Trophoblast cell (in vitro differentiated cells and primary cell): ENCODE data around the gene POLH.

Experiments used
- DNase-seq, 2 donors: peaks; one replicate each; pipeline ENCODE4 v3.0.0-alpha.2; 2016
- H2AFZ ChIP-seq: 2 replicates; pipeline ENCODE4 v1.6.1; 2013; ENCODE audit warnings: low read length, moderate library complexity, mild to moderate bottlenecking; ENCODE audit not compliant: insufficient read depth, poor library complexity
- H2AK5ac ChIP-seq: 2 replicates; pipeline ENCODE4 v1.6.1; 2013; ENCODE audit warnings: mild to moderate bottlenecking, low read length
- H2BK120ac ChIP-seq: 2 replicates; pipeline ENCODE4 v1.6.1; 2013; ENCODE audit warnings: low read length, mild to moderate bottlenecking, moderate library complexity; ENCODE audit not compliant: insufficient read depth, poor library complexity
- H2BK12ac ChIP-seq: 2 replicates; pipeline ENCODE4 v1.6.1; 2013; ENCODE audit warnings: mild to moderate bottlenecking, low read length, moderate library complexity
- H2BK5ac ChIP-seq: 2 replicates; pipeline ENCODE4 v1.6.1; 2013; ENCODE audit warnings: low read length, low read depth, moderate library complexity, mild to moderate bottlenecking; ENCODE audit not compliant: poor library complexity
- H3K14ac ChIP-seq: 2 replicates; pipeline ENCODE4 v1.6.1; 2013; ENCODE audit warnings: mild to moderate bottlenecking, low read length
- H3K18ac ChIP-seq: 2 replicates; pipeline ENCODE4 v1.6.1; 2013; ENCODE audit warnings: mild to moderate bottlenecking, low read length
- H3K23ac ChIP-seq: 2 replicates; pipeline ENCODE4 v1.6.1; 2013; ENCODE audit warnings: low read length
- H3K27ac ChIP-seq: 2 replicates; pipeline ENCODE4 v1.5.1; 2013; ENCODE audit warnings: low read depth, mild to moderate bottlenecking, inconsistent platforms, low read length, moderate library complexity
- H3K27me3 ChIP-seq: 2 replicates; pipeline ENCODE4 v1.6.1; 2013; ENCODE audit warnings: inconsistent platforms, mild to moderate bottlenecking, low read length, moderate library complexity; ENCODE audit not compliant: insufficient read depth
- H3K36me3 ChIP-seq, 2 experiments: 1 replicate in 1 of 2; 2 replicates in 1 of 2; pipeline ENCODE4 v1.6.1; 2013; ENCODE audit warnings: low read length in 2 of 2, mild to moderate bottlenecking in 2 of 2, moderate library complexity in 1 of 2; ENCODE audit not compliant: insufficient read depth in 2 of 2, control insufficient read depth in 1 of 2
- H3K4ac ChIP-seq: 2 replicates; pipeline ENCODE4 v1.6.1; 2013; ENCODE audit warnings: low read depth, mild to moderate bottlenecking, low read length, moderate library complexity
- H3K4me1 ChIP-seq, 2 experiments: 1 replicate in 1 of 2; 2 replicates in 1 of 2; pipeline ENCODE4 v1.6.1; 2013; ENCODE audit warnings: low read length in 2 of 2, mild to moderate bottlenecking in 2 of 2, moderate library complexity in 1 of 2; ENCODE audit not compliant: insufficient read depth in 2 of 2, control insufficient read depth in 1 of 2
- H3K4me2 ChIP-seq: 2 replicates; pipeline ENCODE4 v1.6.1; 2013; ENCODE audit warnings: inconsistent platforms, mild to moderate bottlenecking, low read length, moderate library complexity
- H3K4me3 ChIP-seq: 2 replicates; pipeline ENCODE4 v1.5.1; 2013; ENCODE audit warnings: mild to moderate bottlenecking, low read depth, low read length, inconsistent platforms
- H3K79me1 ChIP-seq: one replicate; pipeline ENCODE4 v1.6.1; 2013; ENCODE audit warnings: low read length
- H3K79me2 ChIP-seq: 2 replicates; pipeline ENCODE4 v1.6.1; 2013; ENCODE audit warnings: low read length, mild to moderate bottlenecking; ENCODE audit not compliant: control insufficient read depth, insufficient read depth, poor library complexity
- H3K9ac ChIP-seq: 2 replicates; pipeline ENCODE4 v1.6.1; 2013; ENCODE audit warnings: mild to moderate bottlenecking, low read length
- H3K9me3 ChIP-seq: 2 replicates; pipeline ENCODE4 v1.6.1; 2013; ENCODE audit warnings: low read depth, mild to moderate bottlenecking, control low read depth, inconsistent platforms, low read length; ENCODE audit not compliant: insufficient read depth
- H4K12ac ChIP-seq: 2 replicates; pipeline ENCODE4 v1.6.1; 2013; ENCODE audit warnings: low read depth, mild to moderate bottlenecking, low read length, moderate library complexity
- H4K8ac ChIP-seq: 2 replicates; pipeline ENCODE4 v1.6.1; 2013; ENCODE audit warnings: low read depth, mild to moderate bottlenecking, low read length, moderate library complexity
- H4K91ac ChIP-seq: one replicate; pipeline ENCODE4 v1.6.1; 2013; ENCODE audit warnings: low read depth, mild to moderate bottlenecking, low read length, moderate library complexity
- WGBS: extraction: QIAGEN DNeasy Blood & Tissue Kit; methylation state at CpG from one replicate; pipeline ENCODE4 v1.1.7; 2013; ENCODE audit warnings: missing lambda C conversion rate; ENCODE audit not compliant: insufficient read length, insufficient coverage; ENCODE audit errors: extremely low coverage; 5-methylcytosine and 5-hydroxymethylcytosine counted together

Gene POLH

GRCh38 chr6:43600595-43600994, 24.6 kb downstream of the POLH start:
- H2BK5ac ChIP-seq = no peak overlapping the region
- no peak for DNase-seq
- no peak overlapping the region for H3K4me3 ChIP-seq
- H2AFZ ChIP-seq = no peak overlapping the region
- H3K79me2 ChIP-seq = no peaks in the 10 kb centered on the region
- H3K9ac ChIP-seq = no peak overlapping the region
- no peak overlapping the region for H4K12ac ChIP-seq
- no peaks in the 10 kb centered on the region for H3K79me1 ChIP-seq
- H3K27me3 ChIP-seq = no peaks in the 10 kb centered on the region
- H3K4me1 ChIP-seq = no peaks in the 10 kb centered on the region
- no peak overlapping the region for H4K91ac ChIP-seq
- H4K8ac ChIP-seq = no peak overlapping the region
- no peak overlapping the region for H2BK120ac ChIP-seq
- WGBS = no CpG with 5 or more reads among the region's 2 CpGs
- H2AK5ac ChIP-seq = no peak overlapping the region
- no peak overlapping the region for H3K27ac ChIP-seq
- no peak overlapping the region for H3K4ac ChIP-seq
- H3K4me2 ChIP-seq = no peak overlapping the region
- H2BK12ac ChIP-seq = no peak overlapping the region
- H3K23ac ChIP-seq = no peak overlapping the region
- H3K14ac ChIP-seq = no peak overlapping the region
- H3K36me3 ChIP-seq = peaks cover 28% of the 10 kb centered on the region in 2 experiments
- no peak overlapping the region for H3K18ac ChIP-seq
- no peaks in the 10 kb centered on the region for H3K9me3 ChIP-seq

GRCh38 chr6:43604174-43604573, 28.2 kb downstream of the POLH start:
- no peak overlapping the region for H2BK5ac ChIP-seq
- no peaks in the 10 kb centered on the region for H3K27me3 ChIP-seq
- no peak overlapping the region for H2AFZ ChIP-seq
- no peaks in the 10 kb centered on the region for H3K4me1 ChIP-seq
- no peak overlapping the region for H2BK12ac ChIP-seq
- no peaks in the 10 kb centered on the region for H3K79me1 ChIP-seq
- no peak for DNase-seq
- H3K23ac ChIP-seq = no peak overlapping the region
- no peak overlapping the region for H3K4me3 ChIP-seq
- H2BK120ac ChIP-seq = no peak overlapping the region
- no peak overlapping the region for H4K12ac ChIP-seq
- no peak overlapping the region for H2AK5ac ChIP-seq
- no peak overlapping the region for H3K9ac ChIP-seq
- WGBS = no CpG with 5 or more reads among the region's 2 CpGs
- H3K18ac ChIP-seq = no peak overlapping the region
- H3K79me2 ChIP-seq = no peaks in the 10 kb centered on the region
- no peak overlapping the region for H3K14ac ChIP-seq
- H3K36me3 ChIP-seq = peaks cover 26 to 27% of the 10 kb centered on the region in 2 experiments
- H3K4me2 ChIP-seq = no peak overlapping the region
- H3K4ac ChIP-seq = no peak overlapping the region
- H4K8ac ChIP-seq = no peak overlapping the region
- no peak overlapping the region for H3K27ac ChIP-seq
- no peaks in the 10 kb centered on the region for H3K9me3 ChIP-seq
- no peak overlapping the region for H4K91ac ChIP-seq

DNA sequence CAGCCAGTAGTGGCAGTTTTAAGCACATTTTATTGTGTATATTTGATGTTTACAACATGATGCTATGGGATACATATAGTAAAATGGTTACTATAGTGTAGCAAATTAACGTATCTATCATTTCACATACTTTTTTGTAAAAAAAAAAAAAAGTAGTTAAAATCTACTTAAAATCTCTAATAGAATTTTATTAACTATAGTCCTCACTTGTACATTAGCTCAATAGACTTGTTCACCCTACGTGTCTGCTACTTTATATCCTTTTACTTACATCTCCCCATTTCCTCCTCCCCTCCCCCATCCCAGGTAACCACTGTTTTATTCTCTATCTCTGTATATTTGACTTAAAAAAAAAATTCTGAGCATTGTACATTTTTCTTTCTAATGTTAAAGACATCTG, 30.0 kb downstream of the POLH start:
- no peaks in the 10 kb centered on the region for H3K27me3 ChIP-seq
- no peaks in the 10 kb centered on the region for H3K9me3 ChIP-seq
- no peak overlapping the region for H2BK120ac ChIP-seq
- H3K14ac ChIP-seq = no peak overlapping the region
- no peak overlapping the region for H3K4ac ChIP-seq
- H2BK12ac ChIP-seq = no peak overlapping the region
- H3K4me2 ChIP-seq = no peak overlapping the region
- H3K79me2 ChIP-seq = no peaks in the 10 kb centered on the region
- no peak overlapping the region for H2AFZ ChIP-seq
- H4K8ac ChIP-seq = no peak overlapping the region
- H3K4me1 ChIP-seq = peaks cover 2% of the 10 kb centered on the region in 2 experiments
- DNase-seq = no peak
- H3K79me1 ChIP-seq = no peaks in the 10 kb centered on the region
- no peak overlapping the region for H4K12ac ChIP-seq
- no peak overlapping the region for H4K91ac ChIP-seq
- no peak overlapping the region for H3K18ac ChIP-seq
- H3K27ac ChIP-seq = no peak overlapping the region
- no CpG with 5 or more reads among the region's 2 CpGs for WGBS
- H3K23ac ChIP-seq = no peak overlapping the region
- H2BK5ac ChIP-seq = no peak overlapping the region
- H3K9ac ChIP-seq = no peak overlapping the region
- H3K4me3 ChIP-seq = no peak overlapping the region
- H3K36me3 ChIP-seq = peaks cover 26 to 27% of the 10 kb centered on the region in 2 experiments
- H2AK5ac ChIP-seq = no peak overlapping the region

DNA sequence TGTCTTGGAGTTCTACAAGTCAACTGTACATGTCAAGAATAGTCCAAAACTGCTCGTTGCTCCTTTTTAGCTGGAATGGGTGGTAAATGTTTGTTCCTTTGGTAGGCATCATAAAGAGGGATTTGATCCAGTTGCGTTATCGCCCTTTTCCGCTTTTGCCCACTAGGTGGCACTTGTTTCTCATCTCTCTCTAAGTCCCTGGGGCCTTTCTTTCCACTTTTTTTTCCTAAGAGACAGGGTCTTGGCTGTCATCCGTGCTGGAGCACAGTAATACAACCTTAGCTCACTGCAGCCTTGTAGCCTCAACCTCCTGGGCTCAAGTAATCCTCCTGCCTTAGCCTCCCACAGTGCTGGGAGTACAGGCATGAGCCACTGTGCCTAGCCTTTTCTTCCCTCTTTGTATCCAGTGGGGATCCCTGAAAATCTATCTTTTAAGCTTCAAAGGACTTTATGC, 32.4 kb downstream of the POLH start:
- no peak overlapping the region for H4K8ac ChIP-seq
- H3K27me3 ChIP-seq = no peaks in the 10 kb centered on the region
- H2BK12ac ChIP-seq = no peak overlapping the region
- no peaks in the 10 kb centered on the region for H3K9me3 ChIP-seq
- H2AK5ac ChIP-seq = no peak overlapping the region
- H3K79me1 ChIP-seq = no peaks in the 10 kb centered on the region
- WGBS = no CpG with 5 or more reads among the region's 5 CpGs
- DNase-seq = peak; percentile 78 to 92
- no peak overlapping the region for H3K23ac ChIP-seq
- H3K14ac ChIP-seq = no peak overlapping the region
- H3K4me1 ChIP-seq = peaks cover 2% of the 10 kb centered on the region in 2 experiments
- H3K79me2 ChIP-seq = no peaks in the 10 kb centered on the region
- H2AFZ ChIP-seq = no peak overlapping the region
- no peak overlapping the region for H3K27ac ChIP-seq
- no peak overlapping the region for H3K4ac ChIP-seq
- no peak overlapping the region for H4K91ac ChIP-seq
- H2BK5ac ChIP-seq = no peak overlapping the region
- H3K18ac ChIP-seq = no peak overlapping the region
- H3K4me2 ChIP-seq = no peak overlapping the region
- H3K4me3 ChIP-seq = no peak overlapping the region
- peaks cover 16 to 22% of the 10 kb centered on the region in 2 experiments for H3K36me3 ChIP-seq
- no peak overlapping the region for H4K12ac ChIP-seq
- H2BK120ac ChIP-seq = no peak overlapping the region
- H3K9ac ChIP-seq = no peak overlapping the region
